Mucosa of stomach (tissue), 1 donor: ENCODE results near the gene NEURL1B.
A peak's percentile ranks its signal among the peaks of the same experiment; 100 is the strongest.
"Not testable (repeated sequence)": the region's sequence is repeated elsewhere in the genome, so short reads cannot be mapped to it uniquely, and the experiment has no call there.

Source experiments
- H3K27me3 ChIP-seq: one replicate; pipeline ENCODE4 v1.7.0; 2013; ENCODE audit warnings: mild to moderate bottlenecking, low read length; ENCODE audit not compliant: control insufficient read depth, insufficient read depth
- H3K36me3 ChIP-seq: one replicate; pipeline ENCODE4 v1.7.0; 2013; ENCODE audit warnings: low read length; ENCODE audit not compliant: control insufficient read depth, insufficient read depth
- H3K4me1 ChIP-seq: one replicate; pipeline ENCODE4 v1.7.0; 2013; ENCODE audit warnings: mild to moderate bottlenecking, low read length; ENCODE audit not compliant: control insufficient read depth, insufficient read depth
- H3K4me3 ChIP-seq: one replicate; pipeline ENCODE4 v1.7.0; 2013; ENCODE audit warnings: low read length
- H3K9ac ChIP-seq: one replicate; pipeline ENCODE4 v1.7.0; 2013; ENCODE audit warnings: mild to moderate bottlenecking, low read length, moderate library complexity
- H3K9me3 ChIP-seq: one replicate; pipeline ENCODE4 v1.7.0; 2013; ENCODE audit warnings: mild to moderate bottlenecking, low read length, moderate library complexity; ENCODE audit not compliant: control insufficient read depth
- donor health status: Pancreatic carcinoma.

The NEURL1B gene

GRCh38 chr5:172711321-172711861 lies 70.3 kb downstream of the NEURL1B start:
- not testable (repeated sequence) for H3K4me3 ChIP-seq, H3K9ac ChIP-seq, H3K36me3 ChIP-seq, H3K9me3 ChIP-seq
- Histone ChIP-seq H3K27me3 (peaks cover 21% of the 10 kb centered on the region), H3K4me1 (peaks cover 16% of the 10 kb centered on the region)

- Histone ChIP-seq H3K27me3 (peaks cover 9% of the 10 kb centered on the region), H3K36me3 (no peaks in the 10 kb centered on the region), H3K9me3 (no peaks in the 10 kb centered on the region), H3K9ac (no peak overlapping the region), H3K4me1 (peaks cover 23% of the 10 kb centered on the region), H3K4me3 (no peak overlapping the region)
Observed at GRCh38 chr5:172712610-172713009, 71.5 kb downstream of the NEURL1B start.

GRCh38 chr5:172713113-172713808 lies 72.2 kb downstream of the NEURL1B start:
- no peaks in the 10 kb centered on the region for H3K36me3 ChIP-seq
- H3K27me3 ChIP-seq = peaks cover 7% of the 10 kb centered on the region
- peaks cover 23% of the 10 kb centered on the region for H3K4me1 ChIP-seq
- H3K9me3 ChIP-seq = no peaks in the 10 kb centered on the region
- no peak overlapping the region for H3K4me3 ChIP-seq
- no peak overlapping the region for H3K9ac ChIP-seq

- Histone ChIP-seq H3K9ac (no peak overlapping the region), H3K27me3 (peaks cover 7% of the 10 kb centered on the region), H3K4me3 (no peak overlapping the region), H3K9me3 (no peaks in the 10 kb centered on the region), H3K36me3 (no peaks in the 10 kb centered on the region), H3K4me1 (peaks cover 23% of the 10 kb centered on the region)
Observed at GRCh38 chr5:172713809-172714490, 72.9 kb downstream of the NEURL1B start.

- Histone ChIP-seq H3K9me3 (no peaks in the 10 kb centered on the region), H3K27me3 (peaks cover 7% of the 10 kb centered on the region), H3K9ac (peak overlapping the region; percentile 28), H3K4me3 (no peak overlapping the region), H3K36me3 (no peaks in the 10 kb centered on the region), H3K4me1 (peaks cover 23% of the 10 kb centered on the region)
Observed at GRCh38 chr5:172714491-172715420, 73.7 kb downstream of the NEURL1B start.

- Histone ChIP-seq H3K4me3 (no peak overlapping the region), H3K9me3 (no peaks in the 10 kb centered on the region), H3K4me1 (peaks cover 23% of the 10 kb centered on the region), H3K9ac (no peak overlapping the region), H3K27me3 (peaks cover 7% of the 10 kb centered on the region), H3K36me3 (no peaks in the 10 kb centered on the region)
Observed at GRCh38 chr5:172715421-172715780, 74.3 kb downstream of the NEURL1B start.

GRCh38 chr5:172715931-172716682 lies 75.0 kb downstream of the NEURL1B start:
- no peak overlapping the region for H3K9ac ChIP-seq
- no peaks in the 10 kb centered on the region for H3K36me3 ChIP-seq
- no peak overlapping the region for H3K4me3 ChIP-seq
- H3K4me1 ChIP-seq = peaks cover 23% of the 10 kb centered on the region
- no peaks in the 10 kb centered on the region for H3K9me3 ChIP-seq
- H3K27me3 ChIP-seq = peaks cover 7% of the 10 kb centered on the region

- no peak overlapping the region for H3K4me3 ChIP-seq
- peak overlapping the region; percentile 37 for H3K9ac ChIP-seq
- no peaks in the 10 kb centered on the region for H3K36me3 ChIP-seq
- H3K4me1 ChIP-seq = peaks cover 23% of the 10 kb centered on the region
- peaks cover 7% of the 10 kb centered on the region for H3K27me3 ChIP-seq
- H3K9me3 ChIP-seq = no peaks in the 10 kb centered on the region
Observed at GRCh38 chr5:172716796-172717313, 75.8 kb downstream of the NEURL1B start.

GRCh38 chr5:172717481-172718195 lies 76.6 kb downstream of the NEURL1B start:
- Histone ChIP-seq H3K4me3 (no peak overlapping the region), H3K4me1 (peaks cover 23% of the 10 kb centered on the region), H3K9ac (peak overlapping the region; percentile 37), H3K36me3 (no peaks in the 10 kb centered on the region), H3K9me3 (no peaks in the 10 kb centered on the region), H3K27me3 (peaks cover 7% of the 10 kb centered on the region)

GRCh38 chr5:172718527-172719114 lies 77.6 kb downstream of the NEURL1B start:
- Histone ChIP-seq H3K27me3 (peaks cover 3% of the 10 kb centered on the region), H3K9me3 (no peaks in the 10 kb centered on the region), H3K9ac (no peak overlapping the region), H3K36me3 (no peaks in the 10 kb centered on the region), H3K4me1 (peaks cover 17% of the 10 kb centered on the region), H3K4me3 (no peak overlapping the region)
